ENCODE measurements around the gene NUMA1. TPM values are rescaled to one million over a fixed set of nuclear protein-coding genes. Genes with fewer than 3 reads are reported as not detected.

Gene NUMA1
- total RNA-seq, 1 experiment from 2014 or later = 145 TPM

DNA sequence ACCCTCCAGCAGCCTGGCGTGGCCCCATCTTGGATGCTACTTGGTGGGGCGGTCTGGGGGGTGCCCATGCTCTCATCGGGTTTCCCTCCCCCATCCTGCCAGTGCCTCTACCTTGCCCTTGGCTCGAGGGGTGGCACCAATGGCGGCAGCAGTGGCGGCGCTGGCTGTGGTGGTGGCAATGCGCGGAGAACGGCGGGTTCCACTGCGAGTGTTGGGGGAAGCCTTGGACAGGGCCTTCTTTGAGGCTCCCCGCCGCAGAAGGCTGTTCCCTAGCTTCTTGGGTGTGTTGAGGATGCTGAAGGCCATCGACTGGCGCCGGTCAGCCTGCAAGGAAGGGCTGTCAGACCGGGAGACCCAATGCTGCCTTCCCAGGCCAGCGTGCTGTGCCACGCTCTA, 76.6 kb downstream of the NUMA1 start:
- peaks cover 15% of the 10 kb centered on the region for H3K36me3 ChIP-seq (ENCODE audit: control insufficient read depth, insufficient read depth, low read length)
- POLR2A ChIA-PET = no interaction called here

DNA sequence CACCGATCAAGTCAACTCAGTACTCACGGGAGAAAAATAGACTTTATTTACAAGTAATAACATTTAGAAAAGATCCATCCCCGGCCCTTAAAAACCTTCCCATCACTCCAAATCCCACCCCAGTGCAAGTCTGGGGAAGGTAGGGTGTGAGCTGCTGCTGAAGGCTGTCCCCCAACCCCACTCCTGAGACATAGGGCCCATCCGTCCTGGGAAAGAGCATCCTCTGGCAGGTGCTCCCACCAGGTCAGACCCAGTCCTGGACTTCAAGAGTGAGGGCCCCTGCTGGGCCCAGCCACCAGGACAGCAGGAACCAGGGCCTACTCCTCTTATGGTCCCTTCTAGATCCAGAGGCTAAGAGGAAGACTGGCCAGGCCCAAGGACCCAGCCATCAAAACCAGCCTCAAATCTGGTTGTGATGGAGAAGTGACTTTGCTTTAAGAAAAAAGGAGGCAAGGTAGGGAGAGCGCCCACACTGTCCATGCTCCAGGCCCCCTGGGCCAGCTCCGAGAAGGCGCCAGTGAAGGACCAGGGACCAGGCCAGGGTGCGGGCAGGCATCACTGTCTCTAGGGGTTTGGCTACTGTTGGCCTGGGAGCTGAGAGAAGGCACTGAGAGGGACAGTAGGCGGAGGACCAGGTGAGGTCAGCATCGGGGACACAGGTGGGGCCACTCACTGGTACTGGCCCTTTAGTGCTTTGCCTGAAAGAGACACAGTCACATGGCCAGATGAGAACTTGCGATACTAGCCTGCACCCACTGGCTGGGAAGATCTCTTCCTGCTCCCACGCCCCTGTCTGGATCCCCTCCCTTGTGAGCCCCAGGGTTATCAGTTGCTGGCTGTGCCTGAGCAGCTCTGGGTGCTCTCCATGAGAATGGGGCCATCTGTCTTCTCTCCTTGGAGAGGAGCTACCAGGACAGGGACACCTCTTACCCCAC, 77.2 kb downstream of the NUMA1 start:
- no peak overlapping the region for H3K4me3 ChIP-seq (ENCODE audit: low read depth in 2 of 2, low read length in 2 of 2)
- ChIA-PET POLR2A (no interaction called here), CTCF (no interaction called here)
- DNase-seq (ENCODE audit: low read depth, low spot score) (no peak), ATAC-seq (peak; percentile 5; the same call in 1 of the 2 replicates)
- no peaks in the 10 kb centered on the region for H3K27me3 ChIP-seq (ENCODE audit: control insufficient read depth, insufficient read depth, low read length)
- intact Hi-C loops (cut with micrococcal nuclease; ENCODE audit: unreplicated experiment) (no loop called here), in situ Hi-C loops (cut with HindIII; ENCODE audit: low pct_unique_long_range_greater_than_20kb, low sequenced_read_pairs) (no loop called here)
- TF ChIP-seq POLR2AphosphoS5 (IDR thresholded peaks at IDR 0.05; ENCODE audit: low read depth, low read length) (0 out of 2 replicates have a peak, but pooled peaks have one; percentile 1), SIN3A (IDR thresholded peaks at IDR 0.05; ENCODE audit: borderline replicate concordance, insufficient read depth, low read depth, low read length) (no peak)
- peaks cover 10% of the 10 kb centered on the region for H3K36me3 ChIP-seq (ENCODE audit: control insufficient read depth, insufficient read depth, low read length)
- 0 out of 2 replicates have a peak, but pooled peaks cover 5% of the 10 kb centered on the region for H3K4me1 ChIP-seq (ENCODE audit: control insufficient read depth, insufficient read depth, low read length)
- TSS peak; percentile 93 for BruUV-seq (replicated peaks)
- no peaks in the 10 kb centered on the region for H3K9me3 ChIP-seq (ENCODE audit: control insufficient read depth, insufficient read depth, low read depth, low read length)
- no peak overlapping the region for H3K27ac ChIP-seq (ENCODE audit: low read length)

More for the DNA sequence above, 76.6 kb downstream of the NUMA1 start:
- Histone ChIP-seq H3K4me1 (ENCODE audit: control insufficient read depth, insufficient read depth, low read length) (0 out of 2 replicates have a peak, but pooled peaks cover 5% of the 10 kb centered on the region), H3K4me3 (ENCODE audit: low read depth in 2 of 2, low read length in 2 of 2) (no peak overlapping the region), H3K27ac (ENCODE audit: low read length) (no peak overlapping the region), H3K27me3 (ENCODE audit: control insufficient read depth, insufficient read depth, low read length) (no peaks in the 10 kb centered on the region), H3K9me3 (ENCODE audit: control insufficient read depth, insufficient read depth, low read depth, low read length) (no peaks in the 10 kb centered on the region)
- TF ChIP-seq, protein P1, sequence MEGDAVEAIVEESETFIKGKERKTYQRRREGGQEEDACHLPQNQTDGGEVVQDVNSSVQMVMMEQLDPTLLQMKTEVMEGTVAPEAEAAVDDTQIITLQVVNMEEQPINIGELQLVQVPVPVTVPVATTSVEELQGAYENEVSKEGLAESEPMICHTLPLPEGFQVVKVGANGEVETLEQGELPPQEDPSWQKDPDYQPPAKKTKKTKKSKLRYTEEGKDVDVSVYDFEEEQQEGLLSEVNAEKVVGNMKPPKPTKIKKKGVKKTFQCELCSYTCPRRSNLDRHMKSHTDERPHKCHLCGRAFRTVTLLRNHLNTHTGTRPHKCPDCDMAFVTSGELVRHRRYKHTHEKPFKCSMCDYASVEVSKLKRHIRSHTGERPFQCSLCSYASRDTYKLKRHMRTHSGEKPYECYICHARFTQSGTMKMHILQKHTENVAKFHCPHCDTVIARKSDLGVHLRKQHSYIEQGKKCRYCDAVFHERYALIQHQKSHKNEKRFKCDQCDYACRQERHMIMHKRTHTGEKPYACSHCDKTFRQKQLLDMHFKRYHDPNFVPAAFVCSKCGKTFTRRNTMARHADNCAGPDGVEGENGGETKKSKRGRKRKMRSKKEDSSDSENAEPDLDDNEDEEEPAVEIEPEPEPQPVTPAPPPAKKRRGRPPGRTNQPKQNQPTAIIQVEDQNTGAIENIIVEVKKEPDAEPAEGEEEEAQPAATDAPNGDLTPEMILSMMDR (IDR thresholded peaks at IDR 0.05) = no peak
- no peak for TF ChIP-seq POLR2AphosphoS5 (IDR thresholded peaks at IDR 0.05; ENCODE audit: low read depth, low read length)
- TF ChIP-seq, protein P2, sequence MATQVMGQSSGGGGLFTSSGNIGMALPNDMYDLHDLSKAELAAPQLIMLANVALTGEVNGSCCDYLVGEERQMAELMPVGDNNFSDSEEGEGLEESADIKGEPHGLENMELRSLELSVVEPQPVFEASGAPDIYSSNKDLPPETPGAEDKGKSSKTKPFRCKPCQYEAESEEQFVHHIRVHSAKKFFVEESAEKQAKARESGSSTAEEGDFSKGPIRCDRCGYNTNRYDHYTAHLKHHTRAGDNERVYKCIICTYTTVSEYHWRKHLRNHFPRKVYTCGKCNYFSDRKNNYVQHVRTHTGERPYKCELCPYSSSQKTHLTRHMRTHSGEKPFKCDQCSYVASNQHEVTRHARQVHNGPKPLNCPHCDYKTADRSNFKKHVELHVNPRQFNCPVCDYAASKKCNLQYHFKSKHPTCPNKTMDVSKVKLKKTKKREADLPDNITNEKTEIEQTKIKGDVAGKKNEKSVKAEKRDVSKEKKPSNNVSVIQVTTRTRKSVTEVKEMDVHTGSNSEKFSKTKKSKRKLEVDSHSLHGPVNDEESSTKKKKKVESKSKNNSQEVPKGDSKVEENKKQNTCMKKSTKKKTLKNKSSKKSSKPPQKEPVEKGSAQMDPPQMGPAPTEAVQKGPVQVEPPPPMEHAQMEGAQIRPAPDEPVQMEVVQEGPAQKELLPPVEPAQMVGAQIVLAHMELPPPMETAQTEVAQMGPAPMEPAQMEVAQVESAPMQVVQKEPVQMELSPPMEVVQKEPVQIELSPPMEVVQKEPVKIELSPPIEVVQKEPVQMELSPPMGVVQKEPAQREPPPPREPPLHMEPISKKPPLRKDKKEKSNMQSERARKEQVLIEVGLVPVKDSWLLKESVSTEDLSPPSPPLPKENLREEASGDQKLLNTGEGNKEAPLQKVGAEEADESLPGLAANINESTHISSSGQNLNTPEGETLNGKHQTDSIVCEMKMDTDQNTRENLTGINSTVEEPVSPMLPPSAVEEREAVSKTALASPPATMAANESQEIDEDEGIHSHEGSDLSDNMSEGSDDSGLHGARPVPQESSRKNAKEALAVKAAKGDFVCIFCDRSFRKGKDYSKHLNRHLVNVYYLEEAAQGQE (IDR thresholded peaks at IDR 0.05; ENCODE audit: insufficient read depth in 1 of 2, low read depth in 2 of 2, low read length in 1 of 2) = no peak
- no peak for TF ChIP-seq TCF7L2 (IDR thresholded peaks at IDR 0.05; ENCODE audit: low read depth, low read length)
- TF ChIP-seq SIN3A (IDR thresholded peaks at IDR 0.05; ENCODE audit: borderline replicate concordance, insufficient read depth, low read depth, low read length) = no peak
- no TSS peak for BruUV-seq (replicated peaks)
- in situ Hi-C loops (cut with HindIII; ENCODE audit: low pct_unique_long_range_greater_than_20kb, low sequenced_read_pairs) = no loop called here
- DNase-seq (ENCODE audit: low read depth, low spot score) (no peak), ATAC-seq (no peak)
- CTCF ChIA-PET = no interaction called here
- intact Hi-C loops (cut with micrococcal nuclease; ENCODE audit: unreplicated experiment) = no loop called here
